Measurements from ENCODE around the gene DNER.
"Not testable (repeated sequence)": the region's sequence is repeated elsewhere in the genome, so short reads cannot be mapped to it uniquely, and the experiment has no call there.

The DNER gene

DNA sequence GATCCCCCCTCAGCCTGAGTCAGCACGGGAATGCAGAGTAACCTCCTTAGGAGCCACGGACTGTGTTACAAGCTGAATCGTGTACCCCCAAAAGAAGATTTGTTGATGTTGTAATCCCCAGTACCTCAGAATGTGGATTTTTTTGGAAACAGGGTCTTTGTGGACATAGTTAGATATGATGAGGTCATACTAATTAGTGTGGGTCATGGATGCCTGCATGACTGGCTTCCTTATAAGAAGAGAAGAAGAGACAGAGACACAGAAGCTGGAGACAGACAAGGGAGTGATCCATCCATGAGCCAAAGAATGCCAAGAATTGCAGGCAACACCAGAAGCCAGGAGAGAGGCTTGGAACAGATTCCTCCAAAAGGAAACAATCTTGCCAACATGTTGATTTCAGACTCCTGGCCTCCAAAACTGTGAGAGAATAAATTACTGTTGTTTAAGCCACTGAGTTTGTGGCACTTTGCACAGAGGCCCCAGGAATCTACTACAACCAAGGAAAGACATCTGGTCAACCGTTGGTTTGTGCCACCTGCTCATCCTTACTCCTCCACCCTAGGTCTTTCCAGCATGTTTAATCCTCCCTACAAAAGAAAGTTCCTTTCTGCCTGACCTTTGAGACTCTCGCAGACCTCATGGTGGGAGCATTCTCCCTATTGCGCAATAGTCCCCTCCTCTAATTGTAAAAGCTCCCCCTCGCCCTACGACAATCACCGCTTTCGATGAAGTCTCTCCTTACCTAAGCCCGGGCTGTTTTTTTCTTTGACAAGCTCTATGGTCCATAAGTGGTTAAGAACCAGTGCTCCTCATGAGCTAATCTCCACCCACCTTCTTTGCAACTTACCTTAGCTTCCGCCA lies 91.6 kb downstream of the DNER start:
- DNase-seq (ENCODE audit: low read depth, low spot score), result peak; percentile 2

DNA sequence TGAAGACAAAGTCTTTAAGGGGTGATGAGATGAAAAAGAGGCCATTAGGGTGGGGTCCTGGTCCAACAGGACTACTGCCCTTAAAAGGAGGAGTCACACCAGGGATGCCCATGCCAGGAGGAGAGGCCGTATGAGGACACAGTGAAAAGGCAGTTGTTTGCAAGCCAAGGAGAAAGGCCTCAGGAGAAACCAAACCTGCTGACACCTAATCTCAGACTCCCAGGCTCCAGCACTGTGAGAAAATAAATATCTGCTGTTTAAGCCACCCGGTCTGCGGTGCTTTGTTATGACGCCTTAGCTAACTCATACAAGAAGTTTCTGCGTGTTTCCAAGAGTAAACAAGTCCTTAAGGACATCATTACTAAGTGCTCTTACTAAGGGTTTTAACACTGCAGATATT lies 93.6 kb downstream of the DNER start:
- no peak for DNase-seq (ENCODE audit: low read depth, low spot score)

DNA sequence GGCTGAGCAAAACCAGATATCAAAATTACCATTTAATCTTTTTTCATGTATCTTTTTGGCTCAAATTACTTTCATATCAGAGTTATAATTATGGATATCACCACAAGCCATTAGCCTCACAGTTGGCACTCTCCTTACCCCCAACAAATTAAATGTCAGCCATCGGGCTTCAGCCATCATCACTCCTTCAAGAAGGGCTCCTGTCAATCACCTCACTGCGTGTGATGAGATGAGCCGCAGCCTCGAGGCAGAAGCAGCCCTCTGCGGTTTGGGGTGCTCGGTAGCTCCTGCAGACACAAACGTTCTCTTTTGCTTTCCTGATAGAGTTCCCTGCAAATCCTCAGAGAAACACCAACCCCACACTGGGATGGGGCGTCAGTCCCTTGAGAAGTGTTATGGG lies 94.1 kb downstream of the DNER start:
- no peak for DNase-seq (ENCODE audit: low read depth, low spot score)

DNA sequence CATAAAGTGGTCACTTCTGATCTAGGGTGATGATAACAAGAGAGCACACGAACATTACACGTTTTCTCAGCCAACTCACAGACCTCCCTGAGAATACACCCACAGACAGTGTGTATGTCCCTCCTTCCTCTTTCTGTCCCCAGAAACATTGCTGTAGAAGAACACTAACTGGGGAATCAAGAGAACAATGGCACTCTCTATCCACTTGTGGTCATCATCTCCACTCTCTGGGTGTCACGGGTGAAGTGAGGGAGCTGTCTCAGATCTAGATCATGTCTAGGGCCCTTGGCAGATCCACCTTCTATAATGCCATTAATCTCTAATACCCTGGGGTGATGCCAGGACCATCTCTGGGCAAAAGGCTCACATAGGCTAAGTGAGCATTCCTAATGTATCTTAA lies 97.9 kb downstream of the DNER start:
- no peak for DNase-seq (ENCODE audit: low read depth, low spot score)

DNA sequence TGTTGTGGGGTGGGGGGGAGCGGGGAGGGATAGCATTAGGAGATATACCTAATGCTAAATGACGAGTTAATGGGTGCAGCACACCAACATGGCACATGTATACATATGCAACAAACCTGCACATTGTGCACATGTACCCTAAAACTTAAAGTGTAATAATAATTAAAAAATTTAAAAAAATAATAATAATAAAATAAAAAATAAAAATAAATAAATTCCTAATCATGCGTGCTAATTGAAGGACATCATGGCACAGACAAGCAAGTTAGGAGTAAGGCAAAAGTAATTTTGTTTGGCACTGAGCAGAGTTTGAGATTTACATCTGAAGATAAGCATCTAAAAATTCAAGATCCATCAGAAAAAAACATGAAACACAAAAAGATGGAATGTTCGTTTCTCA lies 100.3 kb downstream of the DNER start:
- DNase-seq (ENCODE audit: low read depth, low spot score), result not testable (repeated sequence)

DNA sequence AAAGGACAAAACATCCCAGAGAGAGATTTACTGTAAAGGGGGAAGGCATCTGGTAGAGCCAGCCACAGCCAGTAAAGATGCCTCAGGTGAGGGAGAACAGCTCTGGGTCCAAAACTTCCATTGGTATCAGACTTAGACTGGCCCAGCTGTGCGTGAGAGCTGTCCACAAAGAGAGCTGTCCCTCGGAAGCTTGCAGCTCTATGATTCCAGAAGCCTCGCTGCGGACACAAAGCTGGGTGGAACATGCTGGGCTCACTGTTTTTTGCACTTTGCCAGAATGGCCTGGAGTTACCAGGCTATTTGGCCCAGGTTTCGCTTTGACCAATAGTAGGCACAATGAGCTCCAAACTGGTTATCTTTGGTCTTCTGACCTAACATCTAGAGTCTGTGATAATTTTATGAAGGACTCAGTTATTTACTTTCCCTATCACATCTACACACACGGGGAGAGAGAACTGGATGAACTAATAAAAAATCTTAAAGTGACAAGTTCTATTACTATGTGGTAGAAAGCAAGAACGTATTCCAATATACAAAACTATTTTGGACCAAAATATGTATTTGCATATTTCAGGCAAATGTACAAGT lies 101.9 kb downstream of the DNER start:
- DNase-seq (ENCODE audit: low read depth, low spot score), result no peak

DNA sequence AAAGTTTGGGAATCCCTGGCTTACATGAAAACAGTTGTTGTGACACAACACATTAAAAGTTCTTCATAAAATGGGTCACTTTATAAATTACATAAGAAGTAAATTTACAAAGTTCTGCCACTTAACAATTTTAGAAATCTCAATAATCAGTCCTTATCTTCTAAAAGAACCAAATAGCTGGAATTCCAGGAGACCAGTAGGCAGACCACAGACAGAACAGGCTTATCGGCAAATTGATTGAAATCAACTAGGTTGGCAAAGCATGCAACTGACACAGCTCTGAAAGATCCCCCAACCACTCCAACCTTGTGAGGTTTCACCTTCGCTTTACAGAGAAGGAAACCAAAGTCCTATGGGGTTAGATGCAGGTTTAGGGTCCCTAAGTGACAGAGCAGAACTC lies 103.0 kb downstream of the DNER start:
- peak; percentile 26 for DNase-seq (ENCODE audit: low read depth, low spot score)

DNA sequence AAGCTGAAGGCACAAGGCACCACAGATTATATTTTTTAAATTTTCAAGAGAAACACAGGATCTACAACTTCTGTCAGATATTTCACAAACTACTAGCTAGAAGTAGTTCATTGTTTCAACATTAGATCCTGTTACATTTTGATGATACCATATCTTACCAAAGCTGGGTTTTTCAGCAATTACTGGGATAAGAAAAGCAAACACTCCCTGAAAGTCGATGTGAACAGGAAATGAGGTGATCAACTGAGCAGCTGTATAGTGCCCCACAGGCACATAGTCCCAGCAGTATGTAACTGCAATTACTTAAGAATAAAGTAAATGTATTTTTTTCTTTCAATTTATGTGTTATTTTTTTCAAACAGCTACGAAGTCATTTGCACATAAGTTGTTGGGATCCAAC lies 103.5 kb downstream of the DNER start:
- peak; percentile 21 for DNase-seq (ENCODE audit: low read depth, low spot score)

DNA sequence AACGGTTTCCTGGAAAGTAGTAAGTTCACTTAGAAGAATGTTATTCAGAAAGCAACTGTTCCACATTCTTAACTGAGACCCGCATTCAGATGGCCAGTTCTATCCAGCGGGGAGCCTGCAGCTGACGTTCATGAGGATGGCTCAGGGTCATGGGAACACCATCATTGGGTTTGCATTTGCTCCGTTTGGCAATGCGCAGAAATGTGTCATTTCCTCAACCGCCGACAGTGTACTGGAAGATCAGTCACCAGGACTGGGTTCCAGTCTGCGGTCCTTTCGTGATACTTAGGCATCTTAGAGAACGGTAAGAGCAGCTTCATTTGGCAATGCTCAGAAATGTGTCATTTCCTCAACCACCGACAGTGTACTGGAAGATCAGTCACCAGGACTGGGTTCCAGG lies 104.0 kb downstream of the DNER start:
- DNase-seq (ENCODE audit: low read depth, low spot score), result peak; percentile 15

DNA sequence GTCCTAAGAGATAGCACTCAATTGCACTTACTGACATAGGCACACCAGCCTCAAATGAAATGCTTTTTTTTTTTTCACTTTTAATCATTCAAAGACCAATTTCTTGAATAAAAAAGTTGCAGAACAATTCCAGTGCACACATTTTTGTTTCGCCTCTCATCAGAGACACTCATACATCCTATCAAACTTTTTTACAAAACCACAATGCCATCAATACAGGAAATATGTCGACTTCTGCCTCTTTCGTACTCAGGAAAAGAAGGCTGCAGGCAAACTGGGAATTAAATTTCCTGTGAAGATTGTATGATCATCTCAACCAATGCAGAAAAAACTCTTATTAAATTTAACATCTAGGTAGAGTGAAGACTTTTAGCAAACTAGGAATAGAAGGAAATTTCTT lies 112.4 kb downstream of the DNER start:
- DNase-seq (ENCODE audit: low read depth, low spot score), result no peak

DNA sequence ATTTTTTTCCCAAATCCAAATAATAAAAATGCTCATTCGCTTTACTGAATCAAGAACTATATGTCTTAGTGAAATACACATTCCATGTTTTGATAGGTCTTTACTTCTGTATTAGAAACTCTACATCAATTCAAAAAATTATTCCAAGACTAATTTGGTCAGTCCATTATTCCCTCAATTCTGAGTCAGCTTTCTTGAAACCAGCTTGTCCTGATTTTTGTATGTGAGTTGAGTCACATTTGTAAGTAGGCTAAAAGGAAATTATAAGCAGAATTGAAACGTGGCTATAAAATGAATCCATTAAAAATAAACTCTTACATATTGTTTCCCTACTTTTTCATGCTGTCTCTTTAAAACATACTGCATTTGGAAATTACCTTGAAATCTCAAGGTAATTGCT lies 113.0 kb downstream of the DNER start:
- DNase-seq (ENCODE audit: low read depth, low spot score), result no peak

DNA sequence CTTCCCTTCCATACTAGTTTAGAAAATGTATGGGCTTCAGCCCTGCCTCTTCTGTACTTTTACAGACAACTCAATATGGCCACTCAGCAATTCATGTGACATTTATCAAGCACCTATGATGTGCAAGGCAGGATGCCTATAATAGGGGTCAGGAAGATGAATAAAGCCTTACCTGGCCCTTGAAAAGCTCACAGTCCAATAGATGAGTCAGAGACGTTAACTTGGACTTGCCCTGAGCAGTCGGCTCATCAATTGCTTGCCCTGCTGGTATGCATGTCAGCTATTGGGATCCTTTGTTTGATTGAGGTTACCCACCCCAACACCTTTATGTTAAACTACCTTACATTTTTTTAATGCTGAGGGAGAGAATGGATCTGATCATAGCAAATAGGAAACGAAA lies 116.1 kb downstream of the DNER start:
- no peak for DNase-seq (ENCODE audit: low read depth, low spot score)

DNA sequence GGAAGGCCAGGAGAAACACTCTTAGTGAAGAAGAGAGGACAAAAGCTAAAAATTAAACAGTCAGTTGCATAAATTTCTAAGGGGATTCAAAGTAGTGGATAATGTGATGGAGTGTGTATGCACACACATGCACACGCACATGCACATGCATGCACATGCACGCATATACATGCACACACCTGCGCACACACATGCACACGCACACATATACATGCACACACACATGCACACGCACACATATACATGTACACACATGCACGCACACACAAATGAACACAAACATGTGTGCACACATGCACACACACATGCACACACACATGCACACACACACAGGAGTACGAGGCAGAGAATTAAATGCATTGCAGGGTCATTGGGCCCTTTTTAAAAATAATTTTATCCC lies 117.6 kb downstream of the DNER start:
- no peak for DNase-seq (ENCODE audit: low read depth, low spot score)

DNA sequence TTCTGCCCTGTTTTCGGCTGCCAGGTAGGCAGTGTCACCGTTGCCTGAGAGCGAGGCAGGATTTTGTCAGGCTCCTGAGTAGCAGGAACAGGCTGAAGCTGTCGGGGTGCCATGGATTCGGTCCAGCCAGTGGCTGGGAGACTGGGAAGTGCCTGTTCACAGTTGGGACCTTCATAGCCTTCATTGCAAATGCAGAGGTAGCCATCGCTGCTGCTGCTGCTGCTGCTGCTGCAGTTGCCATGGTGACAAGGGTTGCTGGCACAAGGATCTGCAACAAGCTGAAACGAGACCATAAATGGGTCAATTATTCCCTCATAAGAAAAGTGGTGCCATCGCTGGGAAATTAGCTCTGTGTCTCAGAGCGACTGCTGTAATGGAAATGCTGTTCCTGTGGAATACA lies 122.7 kb downstream of the DNER start:
- peak; percentile 11 for DNase-seq (ENCODE audit: low read depth, low spot score)

DNA sequence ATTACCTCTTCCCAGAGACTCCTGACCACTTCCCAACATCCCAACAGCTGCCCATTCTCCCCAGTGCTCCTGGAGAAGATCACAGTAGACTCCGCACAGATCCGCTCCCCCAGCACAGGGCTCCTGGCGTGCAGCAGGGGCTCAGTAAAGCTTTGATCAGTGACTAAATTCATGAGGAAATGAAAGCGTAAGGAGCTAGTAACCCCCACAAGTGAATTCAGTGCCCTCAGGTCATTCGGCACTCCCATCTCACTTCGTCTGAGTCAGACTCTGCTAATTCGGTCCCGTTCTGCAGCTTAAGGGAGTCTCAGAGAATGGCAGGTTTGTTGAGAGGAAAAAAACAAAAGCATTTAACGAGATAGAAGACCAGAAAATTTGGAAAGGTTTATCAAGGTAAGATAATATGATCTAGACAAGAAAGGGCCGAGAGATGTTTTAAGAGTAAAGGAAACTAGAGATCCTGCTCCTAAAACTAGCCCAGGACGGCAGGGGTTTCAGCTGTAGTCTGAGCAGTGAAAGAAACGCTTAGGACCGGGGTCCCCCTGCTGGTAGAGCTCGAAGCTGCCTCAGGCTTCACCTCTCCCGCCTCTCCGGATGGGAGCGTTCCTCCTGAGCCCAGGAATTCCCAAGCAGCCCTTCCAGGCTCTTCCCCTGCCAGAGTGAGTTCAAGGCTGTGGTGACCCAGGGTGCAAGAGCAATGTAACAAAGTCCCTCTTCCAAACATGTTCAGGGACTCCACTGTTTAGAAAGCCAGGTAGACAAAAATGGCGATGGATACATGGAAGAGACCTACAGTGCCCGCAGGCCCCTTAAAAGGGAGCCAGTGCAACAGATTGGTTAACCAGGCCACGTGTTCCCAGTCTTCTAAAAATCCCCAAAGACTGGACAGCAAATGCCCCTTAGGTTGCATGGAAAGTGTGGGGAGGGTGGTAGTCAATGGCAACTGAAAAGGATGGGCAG lies 127.3 kb downstream of the DNER start:
- peak; percentile 90 for DNase-seq (ENCODE audit: low read depth, low spot score)

DNA sequence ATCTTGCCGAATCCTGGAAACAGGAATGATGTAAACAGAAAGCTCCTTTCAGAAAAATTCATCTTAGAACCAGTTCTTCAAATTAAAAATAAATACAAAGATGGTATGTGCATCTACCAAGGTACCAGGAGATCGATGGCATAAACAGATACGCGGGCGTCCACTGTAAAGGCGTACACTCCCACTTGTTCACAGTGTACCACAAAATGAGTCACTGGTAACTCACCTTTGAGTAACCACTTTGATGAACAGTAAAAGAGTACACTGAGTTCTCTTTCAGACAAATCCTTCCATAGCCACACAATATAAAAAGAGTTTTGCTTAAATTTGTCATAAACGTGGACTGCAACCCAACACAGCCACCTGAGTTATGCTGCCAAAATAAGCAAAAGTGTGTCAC lies 128.3 kb downstream of the DNER start:
- DNase-seq (ENCODE audit: low read depth, low spot score), result peak; percentile 20

DNA sequence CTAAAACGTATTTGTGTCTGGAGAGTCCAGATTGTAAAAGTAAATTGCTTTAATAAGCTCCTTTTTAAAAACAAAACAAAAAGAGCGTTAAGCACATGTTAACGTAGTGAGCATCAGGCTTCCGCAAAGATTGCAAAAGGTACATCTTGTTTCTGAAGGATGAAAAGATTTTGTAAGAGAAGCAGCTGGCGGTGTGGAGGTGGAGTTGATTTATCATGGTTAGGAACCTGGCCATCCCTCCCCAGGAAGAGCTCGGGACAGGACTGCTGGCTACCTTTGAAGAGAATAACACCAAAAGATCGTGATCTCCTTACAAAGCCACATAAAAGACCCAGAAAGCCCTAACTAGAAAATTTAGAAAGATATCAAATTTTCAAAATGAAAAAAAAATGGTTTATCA lies 132.2 kb downstream of the DNER start:
- DNase-seq (ENCODE audit: low read depth, low spot score), result no peak

DNA sequence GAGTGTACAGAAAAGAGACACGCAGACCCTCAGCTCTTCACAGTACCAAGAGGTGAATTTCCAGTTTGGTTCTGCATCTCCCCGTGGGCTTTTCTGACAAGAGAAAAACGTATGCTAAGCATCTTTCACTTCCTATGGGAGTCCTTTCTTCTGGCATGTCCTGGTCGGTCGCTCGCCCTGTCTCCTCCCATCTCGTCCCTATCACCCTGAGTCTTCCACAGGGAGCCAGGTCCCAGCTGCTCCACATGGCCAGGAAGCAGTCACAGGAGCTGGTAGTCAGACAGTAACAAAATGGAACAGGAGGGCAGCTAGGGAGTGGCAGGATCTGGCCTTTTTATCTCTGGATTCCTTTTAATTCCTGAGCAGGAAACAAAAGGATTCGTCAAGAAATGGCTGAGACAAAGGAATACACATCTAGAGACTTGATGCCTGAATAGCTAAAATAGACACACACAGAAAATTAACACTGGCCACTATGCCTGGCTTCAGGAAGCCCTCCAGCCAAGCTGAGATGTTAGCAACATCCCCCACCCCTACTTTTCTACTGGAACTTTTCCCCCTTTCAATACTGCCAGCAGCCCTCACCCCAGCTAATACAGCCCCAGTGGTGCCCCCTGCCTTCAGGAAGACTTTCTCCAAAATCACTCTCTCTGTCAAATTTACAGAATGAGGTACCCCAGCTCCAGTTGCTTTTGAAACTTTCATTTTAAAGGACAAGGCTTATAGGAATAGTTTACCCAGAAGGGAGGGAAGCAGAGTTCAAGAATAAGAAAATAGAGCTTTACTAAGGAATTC lies 136.1 kb downstream of the DNER start:
- no peak for DNase-seq (ENCODE audit: low read depth, low spot score)

DNA sequence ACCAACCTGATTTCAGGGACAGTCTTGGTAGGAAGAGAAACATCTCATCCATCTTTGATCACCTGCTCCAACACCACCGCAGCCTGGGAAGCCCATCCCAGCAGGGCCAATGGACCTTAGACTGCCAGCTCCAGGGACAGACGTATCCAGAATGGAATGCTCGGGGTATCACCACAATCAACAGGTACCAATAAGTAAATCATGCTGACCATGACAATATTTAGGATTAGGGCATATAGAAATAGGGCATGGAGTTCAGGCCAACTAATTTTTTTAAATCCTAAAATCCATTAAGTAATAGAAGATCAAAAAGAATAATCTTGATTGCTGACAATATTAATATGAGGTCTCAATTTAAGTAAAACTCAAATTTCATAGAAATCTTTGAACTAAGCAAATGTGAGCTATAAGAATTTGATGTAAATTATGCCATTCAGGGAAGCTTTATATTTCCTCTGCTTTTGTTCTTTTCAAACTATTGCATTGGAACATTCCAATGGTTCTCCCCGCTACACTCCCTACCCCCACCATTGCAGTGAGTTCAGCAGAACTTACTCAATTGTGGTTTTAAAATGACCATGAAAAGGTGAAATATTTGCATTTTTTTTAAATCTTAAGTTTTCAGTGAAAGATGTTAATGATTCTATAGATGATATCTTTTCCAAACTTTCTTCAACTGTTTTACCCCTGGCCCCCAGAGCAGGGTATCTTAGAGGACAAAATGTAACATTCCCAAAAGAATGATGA lies 138.6 kb downstream of the DNER start:
- DNase-seq (ENCODE audit: low read depth, low spot score), result peak; percentile 13

DNA sequence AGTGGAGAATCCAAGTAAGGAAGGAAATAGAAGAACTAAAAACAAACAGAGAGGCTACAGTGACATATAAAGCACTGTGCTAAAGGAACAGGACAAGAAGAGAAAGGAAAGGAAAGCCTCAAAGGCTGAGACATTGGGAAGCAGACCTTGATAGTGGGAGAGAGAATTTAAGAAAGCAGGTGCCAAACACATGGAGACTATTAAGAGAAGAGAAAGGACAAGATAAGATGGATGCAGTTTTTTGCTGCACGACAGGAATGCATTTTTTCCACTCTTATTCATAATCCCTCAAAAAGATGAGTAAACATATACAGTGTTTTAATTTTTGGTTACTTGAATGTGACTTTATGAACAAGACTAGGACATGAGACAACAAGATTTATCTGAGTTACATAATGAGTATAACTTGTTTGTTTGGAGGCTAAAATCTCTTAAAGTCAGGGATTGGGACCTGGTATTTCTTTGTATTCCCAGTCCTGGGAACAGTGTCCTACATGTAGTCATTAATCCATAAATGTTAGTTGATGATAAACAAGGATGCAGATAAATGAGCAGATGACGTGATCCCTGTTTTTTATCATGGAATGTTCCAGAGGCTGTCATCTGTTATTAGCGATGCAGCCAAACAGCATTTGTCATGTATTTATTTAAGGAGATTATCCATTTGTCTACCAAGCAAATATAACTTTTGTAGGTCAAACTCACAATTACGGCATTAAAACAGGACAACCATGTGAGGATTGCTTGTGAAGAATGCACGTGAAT lies 141.7 kb downstream of the DNER start:
- no peak for DNase-seq (ENCODE audit: low read depth, low spot score)

All from astrocyte of the hippocampus (primary cell).